ENCODE data around the gene CELF2. TPM values are rescaled to one million over a fixed set of nuclear protein-coding genes. Genes with fewer than 3 reads are reported as not detected.
"Not testable (repeated sequence)": the region's sequence is repeated elsewhere in the genome, so short reads cannot be mapped to it uniquely, and the experiment has no call there.

Gene CELF2
- total RNA-seq, 3 donors from 2014 or later: 40.0 to 178 (median 45.6) TPM

GRCh38 chr10:11344550-11344949, 326.9 kb downstream of the CELF2 start:
- Histone ChIP-seq H3K27ac (no peak overlapping the region), H3K27me3 (peaks cover 0 to 12% of the 10 kb centered on the region in 2 donors), H3K9me3 (no peaks in the 10 kb centered on the region), H3K4me1 (no peaks in the 10 kb centered on the region), H3K4me3 (no peak overlapping the region), H3K36me3 (no peaks in the 10 kb centered on the region)
- DNase-seq (ENCODE audit: low spot score in 2 of 2): no peak
- TF ChIP-seq CTCF (IDR thresholded peaks at IDR 0.05) (no peak), POLR2AphosphoS5 (IDR thresholded peaks at IDR 0.05) (no peak), POLR2A (IDR thresholded peaks at IDR 0.05) (no peak)
- intact Hi-C loops (cut with DNase I; ENCODE audit: low total_unique reads): no loop called here

GRCh38 chr10:11345224-11346054, 327.8 kb downstream of the CELF2 start:
- Histone ChIP-seq H3K36me3 (no peaks in the 10 kb centered on the region), H3K4me1 (no peaks in the 10 kb centered on the region), H3K9me3 (no peaks in the 10 kb centered on the region), H3K27ac (no peak overlapping the region), H3K4me3 (no peak overlapping the region), H3K27me3 (peaks cover 0 to 6% of the 10 kb centered on the region in 2 donors)
- TF ChIP-seq CTCF (IDR thresholded peaks at IDR 0.05) (no peak), POLR2A (IDR thresholded peaks at IDR 0.05) (no peak), POLR2AphosphoS5 (IDR thresholded peaks at IDR 0.05) (no peak)
- no peak for DNase-seq (ENCODE audit: low spot score in 2 of 2)
- intact Hi-C loops (cut with DNase I; ENCODE audit: low total_unique reads): loop anchor here (5.0 kb wide), 1 partner anchor 212 kb away; no protein-coding TSS in a partner anchor

GRCh38 chr10:11347580-11347979, 329.9 kb downstream of the CELF2 start:
- intact Hi-C loops (cut with DNase I; ENCODE audit: low total_unique reads): loop anchor here (5.0 kb wide), 1 partner anchor 210 kb away; no protein-coding TSS in a partner anchor
- not testable (repeated sequence) for H3K27me3 ChIP-seq; DNase-seq (ENCODE audit: low spot score in 2 of 2); H3K4me3 ChIP-seq; H3K4me1 ChIP-seq; H3K36me3 ChIP-seq; H3K9me3 ChIP-seq; H3K27ac ChIP-seq

GRCh38 chr10:11351801-11352200, 334.1 kb downstream of the CELF2 start:
- TF ChIP-seq POLR2A (IDR thresholded peaks at IDR 0.05) (no peak), POLR2AphosphoS5 (IDR thresholded peaks at IDR 0.05) (no peak), CTCF (IDR thresholded peaks at IDR 0.05) (no peak)
- H3K27me3 ChIP-seq: no peaks in the 10 kb centered on the region
- no peak overlapping the region for H3K27ac ChIP-seq
- H3K4me1 ChIP-seq: no peaks in the 10 kb centered on the region
- no peaks in the 10 kb centered on the region for H3K36me3 ChIP-seq
- H3K4me3 ChIP-seq: no peak overlapping the region
- intact Hi-C loops (cut with DNase I; ENCODE audit: low total_unique reads): no loop called here
- no peaks in the 10 kb centered on the region for H3K9me3 ChIP-seq
- no peak for DNase-seq (ENCODE audit: low spot score in 2 of 2)

- intact Hi-C loops (cut with DNase I; ENCODE audit: low total_unique reads): no loop called here
- TF ChIP-seq POLR2AphosphoS5 (IDR thresholded peaks at IDR 0.05) (no peak), CTCF (IDR thresholded peaks at IDR 0.05) (no peak), POLR2A (IDR thresholded peaks at IDR 0.05) (no peak)
- Histone ChIP-seq H3K36me3 (no peaks in the 10 kb centered on the region), H3K4me3 (no peak overlapping the region), H3K27me3 (no peaks in the 10 kb centered on the region), H3K9me3 (no peaks in the 10 kb centered on the region), H3K27ac (no peak overlapping the region), H3K4me1 (no peaks in the 10 kb centered on the region)
- DNase-seq (ENCODE audit: low spot score in 2 of 2): no peak
These were observed 335.6 kb downstream of the CELF2 start for GRCh38 chr10:11353006-11353896.
